CD4-positive, CD25-positive, alpha-beta regulatory T cell (primary cell): Measurements from ENCODE around the gene RNASEH2C. TPM values are rescaled to one million over a fixed set of nuclear protein-coding genes. Genes with fewer than 3 reads are reported as not detected.

Experiments
- ATAC-seq, 2 donors: fragments of 150-1000 bp; cut with Tn5 transposase; one replicate each; pipeline ENCODE4 v1.10.0; 2021; ENCODE audit warnings: low read depth in 2 of 2, moderate number of reproducible peaks in 2 of 2, moderate library complexity in 1 of 2
- DNase-seq, 3 donors: peaks; one replicate each; pipeline versions ENCODE4 v3.0.0 to v3.0.0-alpha.2; 2012 to 2022; ENCODE audit warnings: mixed read lengths in 1 of 3
- H3K27ac ChIP-seq: one replicate; pipeline ENCODE4 v1.7.0; 2013; ENCODE audit warnings: mild to moderate bottlenecking, low read length; ENCODE audit not compliant: insufficient read depth, poor library complexity, severe bottlenecking
- H3K27me3 ChIP-seq: one replicate; pipeline ENCODE4 v1.7.0; 2013; ENCODE audit warnings: low read length; ENCODE audit not compliant: control insufficient read depth, insufficient read depth
- H3K36me3 ChIP-seq: one replicate; pipeline ENCODE4 v1.7.0; 2013; ENCODE audit warnings: mild to moderate bottlenecking, low read length, moderate library complexity; ENCODE audit not compliant: control insufficient read depth, insufficient read depth
- H3K4me1 ChIP-seq: 2 replicates; pipeline ENCODE4 v1.7.0; 2013; ENCODE audit warnings: mild to moderate bottlenecking, low read length; ENCODE audit not compliant: insufficient read depth, control insufficient read depth, poor library complexity, severe bottlenecking
- H3K4me3 ChIP-seq: one replicate; pipeline ENCODE4 v1.7.0; 2013; ENCODE audit warnings: low read depth, mild to moderate bottlenecking, low read length, moderate library complexity
- H3K9me3 ChIP-seq, 2 experiments: 1 replicate in 1 of 2; 2 replicates in 1 of 2; pipeline ENCODE4 v1.7.0; 2013; ENCODE audit warnings: low read length in 2 of 2, mild to moderate bottlenecking in 1 of 2, moderate library complexity in 1 of 2; ENCODE audit not compliant: control insufficient read depth in 2 of 2
- H3K27ac Mint-ChIP-seq, 3 donors: one replicate each; pipeline ENCODE4 v1.8.0; 2020 to 2022; ENCODE audit warnings: mild to moderate bottlenecking in 3 of 3, mixed read lengths in 3 of 3, moderate library complexity in 2 of 3
- H3K27me3 Mint-ChIP-seq: one replicate; pipeline ENCODE4 v1.8.0; 2022; ENCODE audit warnings: mild to moderate bottlenecking, mixed read lengths
- H3K36me3 Mint-ChIP-seq: one replicate; pipeline ENCODE4 v1.8.0; 2020; ENCODE audit warnings: mixed read lengths
- H3K4me1 Mint-ChIP-seq, 4 donors: one replicate each; pipeline ENCODE4 v1.8.0; 2020 to 2022; ENCODE audit warnings: mixed read lengths in 4 of 4, mild to moderate bottlenecking in 1 of 4
- H3K4me3 Mint-ChIP-seq, 4 donors: one replicate each; pipeline ENCODE4 v1.8.0; 2020 to 2022; ENCODE audit warnings: mild to moderate bottlenecking in 4 of 4, mixed read lengths in 4 of 4, moderate library complexity in 3 of 4
- H3K9me3 Mint-ChIP-seq, 7 donors: one replicate each; pipeline ENCODE4 v1.8.0; 2020 to 2022; ENCODE audit warnings: mixed read lengths in 7 of 7, mild to moderate bottlenecking in 3 of 7, moderate library complexity in 2 of 7
- polyA plus RNA-seq, 4 donors: library from polyadenylated mRNA; unstranded; fragments of 300-500 nt; fragmentation: Illumina TruSeq; gene quantifications; one replicate each; pipeline ENCODE4 v1.2.3, GENCODE V29; 2021
- total RNA-seq: library from RNA; stranded (reverse); gene quantifications from one replicate; pipeline ENCODE4 v1.2.3, GENCODE V29; 2022

The RNASEH2C gene
- total and polyA plus RNA-seq, 5 donors from 2014 or later = 28.3 to 83.8 (median 62.8) TPM

GRCh38 chr11:65680192-65680743, 40.3 kb downstream of the RNASEH2C start:
- ATAC-seq = no peak
- H3K27me3 Mint-ChIP-seq = peaks cover 19% of the 10 kb centered on the region
- H3K9me3 Mint-ChIP-seq = no peaks in the 10 kb centered on the region
- Histone ChIP-seq H3K9me3 (no peaks in the 10 kb centered on the region), H3K27ac (no peak overlapping the region), H3K36me3 (no peaks in the 10 kb centered on the region), H3K27me3 (peaks cover 7% of the 10 kb centered on the region), H3K4me1 (no peaks in the 10 kb centered on the region), H3K4me3 (no peak overlapping the region)
- no peaks in the 10 kb centered on the region for H3K4me1 Mint-ChIP-seq
- no peak overlapping the region for H3K4me3 Mint-ChIP-seq
- H3K36me3 Mint-ChIP-seq = no peaks in the 10 kb centered on the region
- no peak overlapping the region for H3K27ac Mint-ChIP-seq
- DNase-seq = no peak

GRCh38 chr11:65672982-65673381, 47.6 kb downstream of the RNASEH2C start:
- no peaks in the 10 kb centered on the region for H3K9me3 Mint-ChIP-seq
- Histone ChIP-seq H3K27me3 (no peaks in the 10 kb centered on the region), H3K4me1 (no peaks in the 10 kb centered on the region), H3K9me3 (no peaks in the 10 kb centered on the region), H3K36me3 (no peaks in the 10 kb centered on the region), H3K4me3 (no peak overlapping the region), H3K27ac (no peak overlapping the region)
- H3K27me3 Mint-ChIP-seq = peaks cover 14% of the 10 kb centered on the region
- H3K36me3 Mint-ChIP-seq = no peaks in the 10 kb centered on the region
- ATAC-seq (no peak), DNase-seq (no peak)
- no peaks in the 10 kb centered on the region for H3K4me1 Mint-ChIP-seq
- no peak overlapping the region for H3K27ac Mint-ChIP-seq
- no peak overlapping the region for H3K4me3 Mint-ChIP-seq

- Mint-ChIP-seq H3K36me3 (no peaks in the 10 kb centered on the region), H3K4me3 (no peak overlapping the region), H3K27me3 (peaks cover 14% of the 10 kb centered on the region), H3K27ac (peak overlapping the region in 1 of 3 donors; percentile 1), H3K9me3 (no peaks in the 10 kb centered on the region), H3K4me1 (no peaks in the 10 kb centered on the region)
- H3K4me1 ChIP-seq = no peaks in the 10 kb centered on the region
- H3K27ac ChIP-seq = no peak overlapping the region
- H3K36me3 ChIP-seq = no peaks in the 10 kb centered on the region
- H3K4me3 ChIP-seq = no peak overlapping the region
- no peaks in the 10 kb centered on the region for H3K27me3 ChIP-seq
- no peaks in the 10 kb centered on the region for H3K9me3 ChIP-seq
- ATAC-seq (peak in 1 of 2 donors; percentile 44), DNase-seq (no peak)
Measured at GRCh38 chr11:65672180-65672860, 48.3 kb downstream of the RNASEH2C start.

Other genes starting within 250 kb of the RNASEH2C start
- gene MALAT1, start 221.8 kb downstream of the RNASEH2C start, total RNA-seq = 36,047 TPM
- gene MALAT1, start 221.8 kb downstream of the RNASEH2C start, polyA plus RNA-seq = 1,000 to 10,000 TPM; 2,329 to 3,603 (median 2,794) TPM
- 59.0 TPM for gene SCYL1, start 195.7 kb downstream of the RNASEH2C start, total RNA-seq
- 10 to 100 TPM; 24.3 to 31.2 (median 29.0) TPM for gene SCYL1, start 195.7 kb downstream of the RNASEH2C start, polyA plus RNA-seq
- 132 TPM for gene LTBP3, start 162.4 kb downstream of the RNASEH2C start, total RNA-seq
- gene LTBP3, start 162.4 kb downstream of the RNASEH2C start, polyA plus RNA-seq = 10 to 100 TPM in 2 of 4 donors, 1 to 10 TPM in 2; 9.2 to 15.0 (median 11.9) TPM
- gene ZNRD2, start 150.3 kb downstream of the RNASEH2C start, total RNA-seq = 34.6 TPM
- gene ZNRD2, start 150.3 kb downstream of the RNASEH2C start, polyA plus RNA-seq = 10 to 100 TPM; 64.6 to 84.7 (median 73.1) TPM
- 49.4 TPM for gene FAM89B, start 148.3 kb downstream of the RNASEH2C start, total RNA-seq
- 100 to 1,000 TPM in 3 of 4 donors, 10 to 100 TPM in 1; 77.1 to 158 (median 115) TPM for gene FAM89B, start 148.3 kb downstream of the RNASEH2C start, polyA plus RNA-seq
- gene EHBP1L1, start 144.7 kb downstream of the RNASEH2C start, total RNA-seq = 143 TPM
- gene EHBP1L1, start 144.7 kb downstream of the RNASEH2C start, polyA plus RNA-seq = 10 to 100 TPM in 1 of 4 donors, 1 to 10 TPM in 3; 7.8 to 11.6 (median 8.7) TPM
- gene KCNK7, start 125.0 kb downstream of the RNASEH2C start, total RNA-seq = 5.5 TPM
- 1 to 10 TPM in 1 of 4 donors, under 1 TPM in 2, not detected in 1; 0.19 to 1.5 (median 0.76) TPM for gene KCNK7, start 125.0 kb downstream of the RNASEH2C start, polyA plus RNA-seq
- gene MAP3K11, start 106.6 kb downstream of the RNASEH2C start, total RNA-seq = 73.1 TPM
- 10 to 100 TPM in 2 of 4 donors, 1 to 10 TPM in 2; 8.1 to 11.6 (median 9.8) TPM for gene MAP3K11, start 106.6 kb downstream of the RNASEH2C start, polyA plus RNA-seq
- 61.3 TPM for gene PCNX3, start 105.0 kb downstream of the RNASEH2C start, total RNA-seq
- gene PCNX3, start 105.0 kb downstream of the RNASEH2C start, polyA plus RNA-seq = 1 to 10 TPM; 1.9 to 2.6 (median 2.2) TPM
- gene SIPA1, start 82.7 kb downstream of the RNASEH2C start, total RNA-seq = 200 TPM
- gene SIPA1, start 82.7 kb downstream of the RNASEH2C start, polyA plus RNA-seq = 10 to 100 TPM; 74.7 to 91.5 (median 83.1) TPM
- 295 TPM for gene RELA, start 57.9 kb downstream of the RNASEH2C start, total RNA-seq
- 10 to 100 TPM; 40.3 to 66.1 (median 53.3) TPM for gene RELA, start 57.9 kb downstream of the RNASEH2C start, polyA plus RNA-seq
- gene KAT5, start 8.5 kb downstream of the RNASEH2C start, total RNA-seq = 127 TPM
- 10 to 100 TPM; 45.4 to 62.7 (median 55.7) TPM for gene KAT5, start 8.5 kb downstream of the RNASEH2C start, polyA plus RNA-seq
- gene AP5B1, start 60.2 kb upstream of the RNASEH2C start, total RNA-seq = 16.8 TPM
- gene AP5B1, start 60.2 kb upstream of the RNASEH2C start, polyA plus RNA-seq = 10 to 100 TPM in 1 of 4 donors, 1 to 10 TPM in 3; 7.6 to 10.8 (median 9.5) TPM
- not detected for gene OVOL1, start 66.3 kb upstream of the RNASEH2C start, total RNA-seq
- gene OVOL1, start 66.3 kb upstream of the RNASEH2C start, polyA plus RNA-seq = not detected
- gene SNX32, start 113.2 kb upstream of the RNASEH2C start, total RNA-seq = 0.44 TPM
- 1 to 10 TPM in 1 of 4 donors, under 1 TPM in 3; 0.32 to 1.3 (median 0.48) TPM for gene SNX32, start 113.2 kb upstream of the RNASEH2C start, polyA plus RNA-seq
- gene CFL1, start 137.4 kb upstream of the RNASEH2C start, total RNA-seq = 737 TPM
- gene CFL1, start 137.4 kb upstream of the RNASEH2C start, polyA plus RNA-seq = 1,000 to 10,000 TPM; 2,250 to 3,209 (median 2,591) TPM
- gene MUS81, start 139.6 kb upstream of the RNASEH2C start, total RNA-seq = 51.1 TPM
- gene MUS81, start 139.6 kb upstream of the RNASEH2C start, polyA plus RNA-seq = 10 to 100 TPM; 22.7 to 24.6 (median 23.6) TPM
- 5.8 TPM for gene EFEMP2, start 152.0 kb upstream of the RNASEH2C start, total RNA-seq
- gene EFEMP2, start 152.0 kb upstream of the RNASEH2C start, polyA plus RNA-seq = under 1 TPM; 0.21 to 0.36 (median 0.29) TPM
- gene CTSW, start 159.0 kb upstream of the RNASEH2C start, total RNA-seq = 12.4 TPM
- 10 to 100 TPM in 3 of 4 donors, 1 to 10 TPM in 1; 3.5 to 35.9 (median 16.9) TPM for gene CTSW, start 159.0 kb upstream of the RNASEH2C start, polyA plus RNA-seq
- 29.8 TPM for gene FIBP, start 167.7 kb upstream of the RNASEH2C start, total RNA-seq
- 10 to 100 TPM; 71.0 to 81.7 (median 72.7) TPM for gene FIBP, start 167.7 kb upstream of the RNASEH2C start, polyA plus RNA-seq
- gene CCDC85B, start 169.9 kb upstream of the RNASEH2C start, total RNA-seq = 20.7 TPM
- gene CCDC85B, start 169.9 kb upstream of the RNASEH2C start, polyA plus RNA-seq = 10 to 100 TPM; 58.7 to 74.0 (median 63.2) TPM
- gene FOSL1, start 179.6 kb upstream of the RNASEH2C start, total RNA-seq = 2.7 TPM
- not detected for gene FOSL1, start 179.6 kb upstream of the RNASEH2C start, polyA plus RNA-seq
- 21.6 TPM for gene C11orf68, start 198.3 kb upstream of the RNASEH2C start, total RNA-seq
- 10 to 100 TPM; 65.8 to 90.7 (median 85.0) TPM for gene C11orf68, start 198.3 kb upstream of the RNASEH2C start, polyA plus RNA-seq
- 82.8 TPM for gene DRAP1, start 198.6 kb upstream of the RNASEH2C start, total RNA-seq
- 100 to 1,000 TPM in 2 of 4 donors, 10 to 100 TPM in 2; 78.2 to 106 (median 91.4) TPM for gene DRAP1, start 198.6 kb upstream of the RNASEH2C start, polyA plus RNA-seq
- not detected for gene TSGA10IP, start 224.7 kb upstream of the RNASEH2C start, total RNA-seq
- not detected for gene TSGA10IP, start 224.7 kb upstream of the RNASEH2C start, polyA plus RNA-seq
- 94.0 TPM for gene SART1, start 240.9 kb upstream of the RNASEH2C start, total RNA-seq
- gene SART1, start 240.9 kb upstream of the RNASEH2C start, polyA plus RNA-seq = 10 to 100 TPM; 15.8 to 22.7 (median 19.8) TPM